Measurements from ENCODE around the gene GRIK5.
"Not testable (repeated sequence)": the region's sequence is repeated elsewhere in the genome, so short reads cannot be mapped to it uniquely, and the experiment has no call there.

The GRIK5 gene

DNA sequence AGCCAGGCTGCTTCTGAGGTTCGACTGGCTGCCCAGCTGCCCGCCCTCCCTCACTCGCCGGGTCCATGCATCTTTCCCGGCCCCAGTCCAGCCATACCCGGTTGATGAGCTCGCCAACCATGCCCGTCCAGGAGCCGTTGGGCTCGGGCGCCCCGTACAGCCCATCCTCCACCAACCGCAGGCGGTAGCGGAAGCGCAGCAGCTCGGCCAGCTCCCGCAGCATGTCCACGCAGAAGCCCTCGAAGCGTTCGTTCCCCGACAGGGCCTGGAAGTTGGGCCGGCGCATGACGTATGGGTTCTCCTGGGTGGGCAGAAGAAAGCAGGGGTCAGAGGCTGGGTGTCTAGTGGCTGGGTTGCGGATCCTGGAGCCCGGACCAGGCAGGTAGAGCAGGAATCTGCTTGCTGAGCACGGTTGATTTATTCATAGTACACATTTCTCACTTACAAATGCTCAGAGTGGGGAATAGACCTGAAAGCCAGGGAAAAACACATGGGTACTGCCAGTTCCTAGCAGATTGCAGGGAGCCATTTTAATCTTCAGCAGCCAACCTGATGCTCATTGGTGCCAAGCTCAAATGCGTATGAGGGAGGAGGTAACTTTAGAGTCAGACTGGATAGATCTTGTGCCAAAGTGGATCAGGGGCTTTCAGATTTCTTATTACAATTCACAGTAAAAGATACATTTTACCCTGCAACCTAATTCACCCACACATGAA lies 27.4 kb downstream of the GRIK5 start:
- DNase-seq: no peak

DNA sequence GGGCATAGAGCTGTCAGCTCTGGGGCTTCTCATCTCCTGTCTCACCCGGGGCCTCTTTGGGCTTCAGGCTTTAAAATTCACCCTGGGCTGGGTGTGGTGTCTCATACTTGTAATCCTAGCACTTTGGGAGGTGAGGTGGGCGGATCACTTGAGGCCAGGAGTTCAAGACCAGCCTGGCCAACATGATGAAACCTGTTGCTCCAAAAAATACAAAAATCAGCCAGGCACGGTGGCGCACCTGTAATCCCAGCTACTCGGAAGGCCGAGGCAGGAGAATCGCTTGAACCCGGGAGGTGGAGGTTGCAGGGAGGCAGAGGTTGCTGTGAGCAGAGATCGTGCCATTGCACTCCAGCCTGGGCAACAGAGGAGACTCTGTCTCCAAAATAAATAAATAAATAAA lies 29.5 kb downstream of the GRIK5 start:
- DNase-seq: not testable (repeated sequence)

DNA sequence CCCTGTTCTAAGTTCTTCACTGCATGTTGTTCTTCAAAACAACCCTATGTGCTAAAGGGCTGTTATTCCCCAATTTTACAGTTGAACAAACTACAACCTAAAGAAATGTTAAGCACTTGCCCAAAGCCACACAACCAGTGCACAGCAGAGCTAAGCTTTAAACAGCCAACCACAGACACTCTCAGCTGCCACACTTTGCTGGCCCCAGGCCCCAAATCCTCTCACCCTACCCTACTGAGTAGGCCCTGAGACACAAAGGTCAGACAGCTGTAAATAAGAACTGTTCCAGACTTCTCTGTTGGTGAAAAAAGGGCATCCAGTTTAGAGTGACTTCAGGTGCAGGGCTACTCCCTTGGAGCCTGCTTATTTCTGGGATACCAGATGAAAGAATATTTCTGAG lies 30.0 kb downstream of the GRIK5 start:
- DNase-seq: no peak

DNA sequence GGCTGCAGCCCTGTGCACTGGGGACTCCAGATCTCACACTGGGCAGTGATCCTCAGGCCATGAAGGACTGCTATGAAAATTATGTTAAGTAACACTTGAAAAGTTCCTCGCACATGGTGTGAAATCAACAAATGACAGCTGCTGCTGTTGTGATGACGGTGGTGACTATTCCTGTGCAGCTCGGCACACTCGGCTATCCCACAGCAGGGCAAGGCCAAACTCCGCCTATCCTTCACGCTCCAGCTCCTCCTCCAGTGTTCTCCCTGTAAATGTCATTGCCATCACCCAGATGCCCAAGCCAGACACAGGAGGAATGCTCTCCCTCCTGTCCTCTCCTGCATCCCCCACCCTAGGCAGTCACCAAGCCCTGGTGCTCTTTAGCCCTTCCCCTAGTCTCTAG lies 31.3 kb downstream of the GRIK5 start:
- DNase-seq: peak; percentile 49

DNA sequence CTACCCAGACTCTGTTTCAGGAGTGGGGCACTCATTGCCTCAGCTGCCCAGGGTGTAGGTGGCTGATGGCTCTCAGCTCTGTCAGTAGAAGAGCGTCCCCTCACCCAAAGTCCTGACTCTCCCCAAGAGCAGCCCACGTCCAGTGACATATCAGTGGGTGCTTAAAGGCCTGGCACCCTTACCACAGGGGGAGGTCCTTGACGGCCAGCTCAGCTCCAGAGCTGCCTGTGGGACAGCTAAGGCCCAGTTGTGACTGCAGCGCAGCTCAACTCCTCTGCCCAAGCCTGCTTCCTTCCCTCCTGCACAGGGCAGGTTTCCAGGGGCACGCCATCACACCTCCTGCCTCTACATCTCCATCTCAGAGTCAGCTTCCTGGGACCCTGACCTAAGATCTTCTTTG lies 32.4 kb downstream of the GRIK5 start:
- DNase-seq: no peak

DNA sequence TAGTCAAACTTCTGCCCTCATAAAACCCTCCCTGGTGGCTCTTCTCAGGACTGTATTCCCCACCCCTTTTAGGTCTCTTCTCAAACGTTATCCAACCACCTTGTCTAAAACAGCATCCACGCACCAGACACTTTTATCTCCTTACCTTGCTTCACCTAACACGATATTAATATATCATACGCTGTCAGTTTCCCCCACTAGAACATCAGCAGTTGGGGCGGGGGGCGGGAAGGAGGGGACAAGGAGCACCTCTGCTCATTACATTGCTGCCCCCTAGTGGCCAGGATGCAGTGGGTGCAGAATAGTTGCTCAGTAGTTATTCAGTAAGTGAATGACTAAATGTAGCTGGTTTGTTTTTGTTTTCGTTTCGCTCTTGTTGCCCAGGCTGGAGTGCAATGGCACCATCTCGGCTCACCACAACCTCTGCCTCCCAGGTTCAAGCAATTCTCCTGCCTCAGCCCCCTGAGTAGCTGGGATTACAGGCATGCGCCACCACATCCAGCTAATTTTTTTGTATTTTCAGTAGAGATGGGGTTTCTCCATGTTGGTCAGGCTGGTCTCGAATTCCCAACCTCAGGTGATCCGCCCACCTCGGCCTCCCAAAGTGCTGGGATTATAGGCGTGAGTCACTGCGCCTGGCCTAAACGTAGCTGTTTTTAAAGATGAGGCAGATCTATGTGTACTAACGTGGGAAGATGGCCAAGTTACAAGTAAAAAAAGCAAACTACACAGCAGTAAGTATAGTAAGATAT lies 35.2 kb downstream of the GRIK5 start:
- DNase-seq: peak; percentile 55

DNA sequence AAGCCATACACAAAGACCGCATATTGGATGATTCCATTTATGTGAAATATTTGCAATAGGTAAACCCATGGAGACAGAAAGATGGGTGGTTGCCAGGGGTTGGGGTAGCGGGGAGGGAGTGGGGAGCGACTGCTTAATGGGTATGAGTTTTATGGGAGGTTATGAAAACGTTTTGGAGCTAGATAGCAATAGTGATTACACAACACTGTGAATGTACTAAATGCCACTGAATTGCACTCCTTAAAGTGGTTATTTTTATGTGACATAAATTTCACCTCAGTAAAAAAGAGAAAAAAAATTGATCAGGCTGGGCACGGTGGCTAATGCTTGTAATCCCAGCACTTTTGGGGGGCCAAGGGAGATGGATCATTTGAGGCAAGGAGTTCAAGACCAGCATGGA lies 36.6 kb downstream of the GRIK5 start:
- DNase-seq: no peak

DNA sequence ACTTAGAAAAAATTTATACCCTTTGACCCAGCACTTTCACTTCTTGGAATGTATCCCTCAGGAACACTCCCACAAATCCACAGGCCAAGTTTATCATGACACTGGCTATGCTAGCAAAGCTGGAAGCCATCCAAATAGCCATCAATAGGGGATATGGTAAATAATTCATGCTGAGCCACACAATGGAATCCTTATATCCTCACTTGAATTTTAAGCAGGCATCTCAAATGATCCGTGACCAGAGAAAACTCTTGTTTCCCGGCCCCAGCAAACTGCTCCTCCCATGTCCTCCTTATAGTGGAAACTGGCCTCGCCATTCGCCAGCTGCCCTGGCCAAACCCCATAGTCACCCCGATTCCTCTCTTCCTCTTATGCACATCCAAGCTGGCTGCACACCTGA lies 37.6 kb downstream of the GRIK5 start:
- DNase-seq: peak; percentile 77

DNA sequence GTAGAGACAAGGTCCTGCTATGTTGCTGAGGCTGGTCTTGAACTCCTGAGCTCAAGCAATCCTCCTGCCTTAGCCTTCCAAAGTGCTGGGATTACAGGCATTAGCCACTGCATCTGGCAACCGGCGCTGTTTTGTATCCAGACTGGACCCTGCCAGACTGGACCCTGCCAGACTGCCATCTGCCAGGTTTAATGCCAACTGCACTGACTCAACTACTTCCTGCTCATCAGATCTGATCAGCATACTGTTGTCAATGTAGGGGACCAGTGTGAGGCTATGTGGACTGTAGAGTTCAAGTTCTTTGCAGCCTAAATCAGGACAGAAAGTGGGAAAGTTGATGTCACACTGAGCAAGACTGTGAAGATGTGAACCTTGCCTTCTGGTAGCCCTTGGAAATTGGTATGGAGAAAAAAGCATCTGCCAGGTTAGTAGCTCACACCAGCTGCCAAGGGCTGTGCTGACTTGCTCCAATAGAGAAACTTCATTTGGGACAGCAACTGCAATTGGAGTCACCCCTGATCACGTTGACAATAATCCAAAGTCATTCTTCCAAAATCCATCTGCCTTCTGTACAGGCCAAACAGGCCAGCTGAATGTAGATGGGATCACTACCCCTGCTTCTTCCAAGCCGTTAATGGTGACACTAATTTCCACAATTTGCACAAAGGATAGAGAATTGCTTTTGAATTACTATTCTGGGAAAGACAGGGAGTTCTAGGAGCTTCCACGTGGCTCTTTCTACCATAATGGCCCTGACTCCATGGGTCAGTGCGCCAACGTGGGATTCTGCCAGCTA lies 39.2 kb downstream of the GRIK5 start:
- DNase-seq: no peak

DNA sequence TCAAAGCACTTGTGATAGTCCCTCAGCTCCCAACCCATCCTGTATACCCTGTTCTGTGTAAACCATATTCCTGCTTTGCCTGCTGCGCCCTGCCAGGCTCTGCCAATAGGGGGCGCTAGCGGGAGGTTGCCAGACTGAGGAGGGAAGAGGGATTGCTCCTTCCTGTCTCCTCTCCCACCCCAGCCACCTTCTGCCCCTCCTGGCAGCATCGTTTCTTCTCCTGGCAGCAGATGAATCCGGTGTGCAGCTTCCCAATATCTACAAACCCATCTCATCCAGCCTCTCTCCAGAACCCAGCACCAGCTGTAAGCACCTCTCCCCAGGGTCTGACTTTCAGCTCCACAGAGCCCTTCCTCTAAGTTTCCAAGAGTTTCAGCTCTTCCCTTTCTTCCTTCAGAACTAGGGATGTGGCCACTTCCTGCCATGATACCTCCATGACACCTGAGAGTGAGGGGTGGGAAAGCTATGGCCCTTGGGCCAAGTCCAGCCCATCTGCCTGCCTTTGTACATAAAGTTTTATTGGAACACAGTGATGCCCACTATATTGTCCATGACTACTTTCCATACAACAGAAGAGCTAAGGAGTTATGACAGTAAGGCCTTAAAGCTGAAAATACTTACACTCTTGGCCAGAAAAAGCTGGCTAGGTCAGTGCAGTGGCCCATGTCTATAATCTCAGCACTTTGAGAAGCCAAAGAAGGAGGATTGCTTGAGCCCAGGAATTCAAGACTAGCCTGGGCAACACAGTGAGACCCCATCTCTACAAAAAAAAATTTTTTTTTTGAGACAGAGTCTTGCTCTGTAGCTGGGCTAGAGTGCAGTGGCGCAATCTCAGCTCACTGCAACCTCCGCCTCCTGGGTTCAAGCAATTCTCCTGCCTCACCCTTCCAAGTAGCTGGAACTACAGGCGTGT lies 41.4 kb downstream of the GRIK5 start:
- no peak for DNase-seq

DNA sequence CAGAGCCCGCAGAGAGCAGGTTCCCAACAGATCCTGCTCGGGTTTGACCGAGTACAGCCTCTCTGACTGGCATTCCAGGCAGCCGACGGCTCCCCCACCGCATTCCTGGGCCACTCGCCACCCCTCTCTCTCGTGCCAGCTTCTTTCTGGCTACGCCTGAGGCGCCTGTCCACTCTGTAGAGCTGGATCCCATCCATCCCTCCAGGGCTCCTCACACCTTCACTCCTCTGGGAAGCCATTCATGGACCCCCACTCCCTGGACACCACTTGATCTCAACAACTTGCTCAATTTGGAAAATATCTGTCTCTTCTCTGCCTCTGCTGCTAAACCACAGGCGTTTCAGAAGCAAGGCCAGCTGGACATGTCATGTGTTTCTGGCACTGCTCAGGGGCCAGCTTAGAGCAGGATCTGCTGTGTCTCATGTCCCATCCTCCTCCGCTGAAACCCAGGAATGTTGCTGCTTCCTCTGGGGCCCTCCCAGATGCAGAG lies 45.3 kb downstream of the GRIK5 start:
- no peak for DNase-seq

DNA sequence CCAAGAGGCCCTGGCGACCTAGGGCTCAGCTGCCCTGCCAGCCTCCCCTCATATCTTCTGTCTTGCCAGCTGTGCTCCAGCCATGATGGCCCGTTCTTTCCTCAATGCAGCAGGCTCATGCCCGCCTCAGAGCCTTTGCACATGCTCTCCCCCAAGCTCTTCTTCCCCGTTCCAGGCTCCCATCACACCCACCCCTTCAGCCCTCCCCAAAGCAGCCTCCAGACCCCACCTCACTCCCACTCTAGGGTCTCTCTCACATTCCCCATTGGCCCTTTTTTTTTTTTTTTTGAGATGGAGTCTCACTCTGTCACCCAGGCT lies 46.1 kb downstream of the GRIK5 start:
- DNase-seq: no peak

DNA sequence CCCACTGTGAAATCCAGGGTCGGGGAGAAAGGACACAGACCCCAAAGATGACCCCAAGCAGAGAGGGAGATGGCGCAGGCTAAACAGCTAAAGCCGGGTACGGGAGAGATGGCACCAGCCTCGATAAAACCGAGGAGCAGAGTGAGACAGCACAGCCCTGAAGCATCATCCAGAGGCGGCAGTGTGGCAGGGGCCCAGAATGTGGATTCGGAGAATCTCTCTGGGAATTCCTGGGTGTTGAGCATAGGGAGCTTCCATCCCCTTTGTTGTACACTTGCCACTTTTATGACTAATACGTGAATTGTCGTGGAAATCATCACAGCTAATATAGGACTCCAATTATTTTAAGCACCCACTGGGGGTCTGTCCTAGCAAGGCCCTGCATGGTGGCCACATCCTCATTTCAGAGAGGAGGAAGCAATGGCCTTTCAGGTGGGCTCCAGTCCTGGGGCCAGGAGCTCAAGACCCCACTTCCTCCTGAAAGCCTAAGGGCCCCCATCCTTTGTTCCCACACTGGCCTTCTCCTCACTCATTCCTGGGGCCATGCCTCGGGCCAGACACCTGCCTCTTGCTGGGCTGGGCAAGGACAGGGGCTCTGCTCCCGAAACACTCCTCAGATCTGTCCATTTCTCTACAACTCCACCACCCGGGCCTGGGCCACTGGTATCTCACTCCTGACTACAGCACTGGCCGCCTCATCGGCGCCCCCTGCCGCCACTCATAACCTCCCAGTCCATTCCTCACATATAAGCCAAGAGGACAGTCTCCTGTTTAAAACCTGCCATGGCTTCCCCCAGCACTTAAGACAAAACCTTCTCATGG lies 46.7 kb downstream of the GRIK5 start:
- no peak for DNase-seq

DNA sequence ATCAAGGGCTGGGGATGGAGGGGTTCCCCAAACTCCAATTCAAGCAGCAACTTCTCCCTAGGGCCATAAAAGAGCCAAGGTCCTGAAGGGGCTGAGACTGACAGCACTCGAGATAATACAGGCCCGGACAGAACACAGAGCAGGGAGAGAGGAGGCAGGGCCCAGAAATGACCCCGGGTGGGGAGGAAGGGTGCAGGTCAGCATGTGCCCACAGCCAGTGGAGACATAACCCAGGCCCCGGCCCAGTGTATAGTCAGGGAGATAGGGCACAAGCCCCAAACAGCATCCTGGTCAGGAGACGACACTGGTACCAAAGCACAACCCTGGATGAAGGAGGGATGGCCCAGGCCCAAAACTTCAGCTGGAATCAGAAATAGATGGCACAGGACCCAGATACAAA lies 47.4 kb downstream of the GRIK5 start:
- DNase-seq: no peak

DNA sequence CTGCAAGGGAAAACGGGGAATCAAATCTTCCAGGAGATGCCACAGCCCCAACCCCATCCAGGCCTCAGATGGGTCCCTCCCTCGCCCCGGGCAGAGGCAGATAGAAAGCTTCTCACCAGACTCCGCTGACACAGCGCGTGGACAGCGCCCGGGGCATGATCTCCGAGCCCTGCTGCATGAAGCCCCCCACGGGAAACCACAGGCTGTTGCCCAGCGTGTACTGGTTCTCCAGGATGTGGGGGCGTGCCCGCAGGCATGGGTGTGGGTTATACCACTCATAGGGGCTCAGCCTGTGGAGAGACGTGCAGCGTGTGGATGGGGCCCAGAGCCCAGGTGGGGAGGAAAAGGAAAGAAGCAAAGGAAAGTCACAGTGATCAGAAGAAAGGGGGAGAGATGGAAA lies 48.8 kb downstream of the GRIK5 start:
- no peak for DNase-seq

DNA sequence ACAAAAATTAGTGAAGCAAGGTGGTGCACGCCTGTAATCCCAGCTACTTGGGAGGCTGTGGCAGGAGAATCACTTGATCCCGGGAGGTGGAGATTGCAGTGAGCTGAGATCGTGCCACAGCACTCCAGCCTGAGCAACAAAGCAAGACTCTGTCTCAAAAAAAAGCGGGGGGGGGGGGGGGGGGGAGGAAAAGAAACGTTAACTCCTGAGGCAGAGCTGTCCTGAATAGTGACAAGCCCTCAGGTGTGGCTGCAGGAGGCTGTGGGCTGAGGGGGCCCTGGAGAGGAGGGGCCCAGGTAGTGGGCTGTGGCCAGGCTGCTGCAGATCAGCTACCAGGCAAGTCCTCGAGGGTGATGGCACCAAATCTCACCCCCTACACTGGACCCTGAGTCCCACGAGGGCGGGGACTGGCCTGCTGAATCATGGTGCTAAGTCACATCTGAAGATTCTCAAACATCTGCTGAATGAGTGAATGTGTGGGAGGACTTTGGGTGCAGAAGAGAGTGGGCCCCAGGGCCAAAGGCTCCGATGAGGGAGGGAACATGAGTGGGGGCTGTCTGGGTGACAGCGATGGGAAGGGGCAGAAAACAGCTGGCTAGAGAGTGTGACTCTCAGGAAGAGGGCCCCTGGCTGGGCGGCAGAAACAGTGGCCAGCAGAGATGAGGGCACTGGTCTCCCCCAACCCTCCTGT lies 51.4 kb downstream of the GRIK5 start:
- DNase-seq: no peak

DNA sequence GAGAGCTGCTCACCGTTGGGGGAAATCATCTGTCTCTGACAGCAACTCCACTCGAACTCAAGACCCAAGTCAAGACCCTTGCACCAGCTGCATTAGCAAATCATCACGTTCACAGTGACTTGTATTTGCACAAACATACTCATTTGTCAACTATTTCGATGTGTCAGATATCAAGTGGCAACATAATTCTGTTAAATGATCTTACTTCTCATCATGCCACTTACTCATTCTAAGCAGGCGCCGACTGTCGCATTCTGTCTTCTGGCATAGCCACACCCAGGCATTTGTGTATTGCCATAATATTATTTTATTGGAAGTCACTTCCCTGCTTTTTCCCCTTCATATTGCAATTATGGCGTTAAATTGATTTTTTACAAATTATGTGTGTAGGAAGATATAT lies 53.0 kb downstream of the GRIK5 start:
- DNase-seq: no peak

DNA sequence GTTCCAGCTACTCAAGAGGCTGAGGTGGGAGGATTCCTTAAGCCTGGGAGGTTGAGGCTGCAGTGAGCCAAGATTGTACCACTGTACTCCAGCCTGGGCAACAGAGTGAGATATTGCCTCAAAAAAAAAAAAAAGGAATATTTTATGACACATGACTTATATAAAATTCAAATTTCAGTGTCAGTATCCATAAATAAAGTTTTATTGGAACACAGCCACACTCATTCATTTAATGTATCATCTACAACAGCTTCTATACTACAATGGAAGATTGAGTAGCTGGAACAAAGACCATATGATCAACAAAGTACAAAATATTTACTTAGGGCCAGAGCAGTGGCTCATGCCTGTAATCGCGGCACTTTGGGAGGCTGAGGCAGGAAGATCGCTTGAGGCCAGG lies 57.3 kb downstream of the GRIK5 start:
- DNase-seq: not testable (repeated sequence)

DNA sequence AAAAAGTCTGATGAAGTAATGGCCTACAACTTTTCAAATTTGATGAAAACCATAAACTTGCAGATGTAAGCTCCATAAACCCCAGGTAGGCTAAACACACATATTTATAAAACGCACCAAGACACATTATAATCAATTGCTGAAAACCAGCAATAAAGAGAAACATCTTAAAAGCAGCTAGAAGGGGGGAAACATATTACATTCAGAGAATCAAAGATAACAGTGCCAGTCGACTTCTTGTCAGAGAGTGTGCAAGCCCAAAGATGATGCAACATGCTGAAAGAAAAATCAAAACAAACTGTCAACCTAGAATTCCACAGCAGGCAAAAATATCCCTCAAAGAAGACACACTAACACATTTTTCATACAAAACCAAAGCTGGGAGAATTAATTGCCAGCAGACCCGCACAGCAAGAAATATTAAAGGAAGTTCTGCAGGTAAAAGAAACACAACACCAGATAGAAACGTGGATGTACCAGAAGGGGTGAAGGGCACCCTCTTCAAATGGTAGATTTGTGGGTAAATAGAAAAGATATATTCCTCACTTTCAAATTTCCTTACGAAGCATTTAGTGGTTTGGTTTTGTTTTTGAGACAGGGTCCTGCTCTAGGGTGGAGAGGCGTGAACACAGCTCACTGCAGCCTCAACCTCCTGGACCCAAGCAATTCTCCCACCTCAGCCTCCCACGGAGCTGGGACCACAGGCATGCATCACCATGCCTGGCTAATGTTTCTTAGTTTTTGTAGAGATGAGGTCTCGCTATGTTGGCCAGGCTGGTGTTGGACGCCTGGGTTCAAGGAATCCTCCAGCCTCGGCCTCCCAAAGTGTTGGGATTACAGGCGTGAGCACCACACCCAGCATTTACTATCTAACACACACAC lies 59.5 kb downstream of the GRIK5 start:
- no peak for DNase-seq

DNA sequence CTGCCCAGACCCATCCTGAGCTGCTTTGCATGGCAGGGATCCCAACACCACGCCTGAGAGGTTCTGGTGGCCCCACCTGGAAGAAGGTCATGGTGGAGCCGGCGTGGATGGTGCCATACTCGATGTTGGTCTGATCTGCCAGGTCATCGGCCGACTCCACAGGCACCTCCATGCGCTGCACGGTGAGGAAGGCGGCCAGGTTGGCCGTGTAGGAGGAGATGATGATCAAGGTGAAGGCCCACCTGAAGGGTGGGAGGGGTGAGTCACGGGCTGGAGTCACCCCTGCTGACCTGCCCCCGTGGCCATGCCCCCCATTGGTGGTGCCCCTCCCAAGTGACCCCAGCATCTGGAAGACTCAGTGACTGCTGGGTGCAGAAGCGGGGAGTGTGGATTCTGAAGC lies 63.4 kb downstream of the GRIK5 start:
- no peak for DNase-seq

Measured in NCI-H2029 treated with DMSO at 0.1 percent for 48 hours (cell line).